ENCODE results near the gene NFAT5.
"Not testable (repeated sequence)": the region's sequence is repeated elsewhere in the genome, so short reads cannot be mapped to it uniquely, and the experiment has no call there.

The NFAT5 gene

DNA sequence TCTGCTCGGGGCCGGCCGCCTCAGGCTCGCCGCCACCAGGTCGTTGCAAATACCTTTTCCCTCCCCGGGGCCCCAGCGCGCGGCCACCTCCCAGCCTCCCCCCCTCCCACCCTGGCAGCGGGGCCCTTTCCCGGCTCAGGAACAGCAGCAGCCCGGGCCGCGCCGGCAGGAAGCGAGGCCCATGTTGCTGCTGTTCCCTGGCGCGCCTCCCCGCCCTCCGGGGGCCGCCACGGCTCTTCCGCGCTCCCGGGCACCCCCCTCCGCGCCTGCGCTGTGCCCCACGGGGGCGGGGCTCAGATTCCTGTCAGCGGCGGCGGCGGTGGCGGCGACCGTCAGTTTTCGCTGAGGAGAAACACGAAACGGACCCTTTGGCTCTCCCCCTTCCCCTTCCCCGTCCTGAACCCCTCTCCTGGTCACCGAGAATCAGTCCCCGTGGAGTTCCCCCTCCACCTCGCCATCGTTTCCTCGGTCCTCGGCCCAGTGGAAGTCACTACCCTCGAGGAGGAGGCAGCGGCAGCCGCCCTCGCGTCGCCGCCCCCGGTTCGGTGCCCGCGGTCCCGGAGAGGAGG lies at the start of gene NFAT5:
TSS of gene NFAT5 (plus strand) at position 296 of the 569 bp plus-strand sequence. CDS start 336 bp downstream, outside the sequence.
- DNase-seq: peak; percentile 88

- not testable (repeated sequence) for DNase-seq
Measured at GRCh38 chr16:69517914-69518313, 47.9 kb upstream of the NFAT5 start.

GRCh38 chr16:69520413-69520799 lies 45.4 kb upstream of the NFAT5 start:
- no peak for DNase-seq

DNA sequence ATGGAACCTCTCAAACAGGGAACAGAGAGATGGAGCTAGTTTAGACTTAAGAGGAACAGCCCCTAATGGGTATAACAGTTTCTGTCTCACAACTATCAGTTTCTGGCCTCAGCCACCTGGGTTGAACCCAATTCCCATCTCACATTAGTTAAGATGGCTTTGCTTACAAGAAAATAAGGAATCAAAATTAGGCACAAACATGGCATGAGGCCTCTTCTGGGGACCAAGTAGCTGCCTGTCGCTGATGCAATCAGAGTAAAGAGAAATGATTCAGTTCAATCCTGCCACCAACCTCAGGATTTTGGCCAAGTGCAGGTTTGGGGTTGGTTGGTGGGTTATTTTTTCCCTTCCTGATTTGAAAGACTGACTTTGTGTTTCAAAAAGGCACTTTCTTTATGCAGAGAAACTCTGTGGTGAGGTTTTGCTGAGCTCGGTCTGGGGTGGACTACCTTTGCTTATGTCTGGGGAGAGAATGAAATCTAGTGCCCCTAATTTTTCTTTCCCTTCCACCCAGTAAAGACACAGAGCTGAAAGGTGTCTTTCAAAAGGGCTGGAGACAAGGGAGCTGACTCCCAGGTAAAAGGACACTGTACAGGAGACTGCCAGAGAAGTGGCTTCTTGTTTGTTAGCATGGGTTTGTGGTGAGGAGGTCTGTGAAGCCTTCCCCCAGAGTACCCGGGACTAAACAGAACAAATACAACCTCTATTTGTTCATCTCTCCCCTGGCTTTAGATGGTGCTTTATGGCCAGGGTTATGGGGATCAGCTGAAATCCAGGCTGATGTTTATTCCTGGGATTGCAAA lies 44.8 kb upstream of the NFAT5 start:
- no peak for DNase-seq

- DNase-seq: no peak
Measured at GRCh38 chr16:69522041-69522578, 43.7 kb upstream of the NFAT5 start.

DNA sequence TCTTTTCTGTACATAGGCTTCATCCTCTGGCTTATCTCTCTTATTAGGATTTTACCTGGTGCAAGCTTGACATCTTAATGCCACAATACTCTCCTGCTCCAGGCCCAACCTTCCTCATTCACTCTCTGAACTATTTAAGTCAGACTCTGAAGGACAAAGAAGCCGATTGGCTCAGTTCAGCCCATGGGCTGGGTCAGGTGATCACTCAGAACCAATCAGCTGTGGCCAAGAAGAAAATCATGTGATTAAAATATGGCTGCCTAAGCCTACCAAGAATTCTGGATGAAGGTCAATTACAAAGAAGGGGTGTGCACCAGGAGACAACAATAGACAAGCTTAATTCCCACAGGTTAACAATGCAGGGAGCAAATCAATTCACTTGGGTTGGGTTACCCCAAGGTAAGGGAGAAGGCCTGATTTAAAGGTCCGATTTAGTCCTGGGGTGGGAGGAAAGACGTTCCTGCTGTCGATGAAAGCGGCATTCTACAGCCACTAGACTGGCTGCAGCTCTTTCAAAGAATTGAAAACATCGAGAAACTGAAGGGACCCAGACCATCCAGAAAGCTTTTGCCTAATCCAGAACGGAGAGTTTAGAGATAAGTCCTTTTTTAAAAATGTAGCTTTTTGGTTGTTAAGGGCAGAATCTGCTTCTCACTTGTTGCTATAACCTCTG lies 42.9 kb upstream of the NFAT5 start:
- DNase-seq: no peak

GRCh38 chr16:69523566-69524305 lies 42.0 kb upstream of the NFAT5 start:
- no peak for DNase-seq

DNA sequence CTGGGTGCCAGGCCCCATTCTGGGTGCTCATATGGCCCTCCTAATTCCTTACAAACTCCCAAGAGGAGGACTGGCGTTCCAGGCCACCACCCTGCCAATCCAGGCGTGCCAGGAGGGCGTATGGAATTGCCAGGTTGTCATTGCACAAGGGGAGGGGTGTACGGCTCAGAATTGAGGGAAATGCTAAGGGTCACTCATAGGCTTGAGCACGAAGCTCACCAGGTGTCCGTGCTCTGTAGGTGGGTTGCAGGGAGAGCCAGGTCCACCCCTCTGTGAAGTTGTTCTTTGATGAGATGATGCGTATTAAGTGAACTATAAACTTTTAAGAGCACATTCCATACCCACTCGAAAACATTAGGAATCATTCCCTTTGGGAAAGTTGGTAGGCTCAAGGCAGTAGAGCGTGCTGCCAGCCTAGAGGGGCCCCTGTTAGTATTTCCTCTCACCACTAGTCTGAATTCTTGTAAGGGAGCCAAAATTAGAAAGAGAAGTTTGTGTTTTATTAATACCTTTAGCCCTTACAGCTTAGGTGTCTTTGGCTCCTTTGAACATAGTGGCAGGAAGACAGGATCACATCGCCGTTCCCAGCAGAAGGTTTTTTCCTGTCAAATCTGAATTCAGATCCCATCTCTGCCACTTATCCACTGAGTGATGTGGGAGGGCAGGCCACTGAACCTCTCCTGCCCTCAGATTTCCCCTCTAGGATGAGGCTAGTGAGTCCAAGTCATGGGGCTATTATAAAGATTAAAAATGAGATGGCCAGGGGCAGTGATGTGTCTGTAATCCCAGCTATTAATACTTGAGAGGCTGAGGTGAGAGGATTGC lies 38.7 kb upstream of the NFAT5 start:
- no peak for DNase-seq

- no peak for DNase-seq
Measured at GRCh38 chr16:69531988-69532387, 33.8 kb upstream of the NFAT5 start.

DNA sequence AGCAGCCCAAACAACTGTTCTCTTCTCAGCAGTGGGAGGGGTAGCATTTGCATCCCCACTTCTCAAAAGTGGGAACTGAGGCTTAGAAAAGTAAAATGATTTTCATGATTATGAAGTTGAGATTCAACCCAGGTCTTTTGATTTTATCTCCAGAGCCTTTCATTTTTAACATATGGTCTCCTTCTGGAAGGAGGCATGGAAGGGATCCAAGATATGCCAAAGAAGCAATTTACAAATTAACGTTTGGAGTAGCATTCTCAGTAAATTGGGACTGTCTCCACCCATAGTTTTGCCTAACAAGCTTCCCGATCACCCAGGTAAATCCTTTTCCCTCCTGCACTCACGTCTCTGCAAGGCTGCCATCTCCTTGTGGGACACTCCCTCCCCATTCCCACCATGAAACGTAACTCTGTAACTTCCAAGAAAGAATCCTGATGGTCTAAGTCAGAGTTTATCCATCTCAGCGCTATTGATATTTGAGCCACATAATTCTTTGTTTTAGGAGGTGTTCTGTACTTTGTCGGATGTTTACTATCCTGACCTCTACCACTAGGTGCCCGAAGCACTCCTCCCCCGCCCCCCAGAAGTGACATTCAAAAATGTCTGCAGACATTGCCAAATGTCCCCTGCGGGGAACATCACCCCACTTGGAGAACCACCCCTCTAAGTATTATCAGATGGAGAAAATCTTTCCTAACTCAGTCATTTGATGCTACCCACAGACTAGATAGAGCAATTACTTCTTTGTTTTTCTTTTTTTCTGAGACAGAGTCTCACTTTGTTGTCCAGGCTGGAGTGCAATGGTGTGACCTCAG lies 32.9 kb upstream of the NFAT5 start:
- peak; percentile 23 for DNase-seq

GRCh38 chr16:69534720-69535119 lies 31.0 kb upstream of the NFAT5 start:
- no peak for DNase-seq

GRCh38 chr16:69535123-69536050 lies 30.4 kb upstream of the NFAT5 start:
- DNase-seq: peak; percentile 75

- DNase-seq: no peak
Measured at GRCh38 chr16:69537706-69538080, 28.1 kb upstream of the NFAT5 start.

DNA sequence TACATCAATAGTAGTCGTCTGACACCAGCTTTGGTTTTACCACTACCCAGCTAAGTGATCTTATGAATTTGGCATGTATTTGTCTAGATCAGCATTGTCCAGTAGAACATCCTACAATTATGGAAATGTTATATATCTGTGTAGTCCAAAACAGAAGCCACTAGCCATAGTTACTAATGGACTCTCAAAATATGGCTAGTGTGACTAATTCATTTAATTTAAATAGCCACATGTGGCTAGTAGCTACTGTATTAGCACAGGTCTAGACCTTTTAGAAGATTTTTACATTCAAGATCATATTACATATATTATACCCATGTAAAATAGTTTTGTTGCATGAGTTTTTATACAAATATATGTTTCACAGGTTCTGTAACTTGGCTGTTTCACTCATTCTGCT lies 27.0 kb upstream of the NFAT5 start:
- no peak for DNase-seq

GRCh38 chr16:69542974-69543373 lies 22.8 kb upstream of the NFAT5 start:
- no peak for DNase-seq

DNA sequence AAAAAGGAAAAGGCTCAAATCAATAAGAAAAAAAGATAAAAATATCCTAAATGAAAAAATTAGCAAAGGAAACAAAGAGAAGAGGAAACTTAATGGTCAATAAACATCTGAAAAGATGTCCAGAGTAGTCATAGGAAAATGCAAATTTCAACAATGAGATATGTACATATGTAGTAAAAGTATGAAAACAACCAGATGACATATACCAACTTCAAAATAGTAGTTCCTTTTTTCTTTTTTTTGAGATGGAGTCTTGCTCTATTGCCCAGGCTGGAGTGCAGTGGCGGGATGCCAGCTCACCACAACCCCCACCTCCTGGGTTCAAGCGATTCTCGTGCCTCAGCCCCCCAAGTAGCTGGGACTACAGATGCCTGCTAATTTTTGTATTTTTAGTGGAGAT lies 21.7 kb upstream of the NFAT5 start:
- DNase-seq: no peak

- not testable (repeated sequence) for DNase-seq
Measured at GRCh38 chr16:69546663-69547062, 19.1 kb upstream of the NFAT5 start.

DNA sequence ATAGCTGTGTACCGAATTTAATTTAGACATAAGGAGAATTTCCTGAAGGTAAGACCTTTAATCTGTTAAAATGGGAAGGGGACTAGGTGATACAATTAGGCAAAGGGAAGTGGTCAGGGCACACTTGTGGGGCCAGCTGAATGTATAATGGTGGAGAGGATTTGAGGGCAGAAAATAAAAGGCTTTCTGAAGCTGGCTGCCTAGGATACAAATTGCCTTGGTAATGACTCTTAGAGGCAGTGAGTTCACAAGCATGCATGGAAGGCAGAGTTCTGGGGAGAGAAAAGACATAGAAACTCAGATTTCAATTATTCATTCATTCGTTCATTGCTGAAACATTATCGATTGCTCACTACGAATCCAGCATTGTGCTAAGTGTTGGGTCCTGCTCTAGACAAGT lies 12.4 kb upstream of the NFAT5 start:
- no peak for DNase-seq

GRCh38 chr16:69554495-69554894 lies 11.3 kb upstream of the NFAT5 start:
- no peak for DNase-seq

- no peak for DNase-seq
Measured at GRCh38 chr16:69555437-69555836, 10.3 kb upstream of the NFAT5 start.

Measured in EL (cell line).